GM21423 (cell line): ENCODE results near the gene VEGFC.

Source experiments
- ATAC-seq: cut with Tn5 transposase; IDR thresholded peaks from one replicate; pipeline ENCODE4 v1.9.1; 2021; ENCODE audit warnings: mild to moderate bottlenecking, moderate library complexity; ENCODE audit not compliant: unreplicated experiment

The VEGFC gene

DNA sequence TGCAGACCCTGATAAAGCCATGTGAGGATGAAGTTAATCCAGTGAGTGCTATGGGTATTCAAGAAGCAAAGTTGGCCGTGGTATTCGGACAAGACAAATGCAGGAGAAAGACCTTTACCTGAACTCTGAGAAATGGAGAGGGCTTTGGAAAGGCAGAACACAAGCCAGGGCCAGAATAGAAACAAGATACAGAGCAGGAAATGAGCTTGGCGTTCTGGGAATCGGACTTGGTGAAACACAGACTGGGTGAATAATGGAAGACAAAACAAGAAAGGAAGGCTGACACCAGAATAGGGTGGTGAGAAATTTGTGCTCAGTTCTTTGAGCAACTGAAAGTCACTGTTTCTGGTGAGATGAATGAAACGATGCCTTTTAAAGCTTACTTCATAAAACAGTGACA lies 83.3 kb downstream of the VEGFC start:
- ATAC-seq = no peak

DNA sequence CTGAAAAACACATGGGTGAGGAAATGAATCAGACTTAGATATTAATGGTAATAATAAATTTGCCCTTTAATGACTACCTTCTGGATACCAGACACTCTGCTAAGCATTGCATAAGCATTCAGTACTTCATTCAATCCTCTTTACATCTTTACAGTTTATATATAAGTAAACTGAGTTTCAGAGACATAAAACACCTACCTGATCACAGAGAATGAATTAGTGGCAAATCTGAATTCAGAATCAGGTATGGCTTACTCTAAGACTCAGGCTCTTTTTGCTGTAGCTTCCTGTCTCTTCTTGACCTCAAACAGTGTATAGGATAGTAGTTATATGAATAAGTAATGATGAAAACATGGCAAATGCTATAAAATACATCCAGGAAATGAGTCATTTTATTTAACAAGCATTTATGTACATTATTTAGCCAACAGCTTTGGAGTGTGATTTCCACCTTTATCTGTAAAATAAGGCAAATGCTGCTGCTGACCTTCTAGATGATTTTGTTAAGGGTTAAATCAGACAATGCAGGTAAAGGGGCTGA lies 83.9 kb downstream of the VEGFC start:
- no peak for ATAC-seq

DNA sequence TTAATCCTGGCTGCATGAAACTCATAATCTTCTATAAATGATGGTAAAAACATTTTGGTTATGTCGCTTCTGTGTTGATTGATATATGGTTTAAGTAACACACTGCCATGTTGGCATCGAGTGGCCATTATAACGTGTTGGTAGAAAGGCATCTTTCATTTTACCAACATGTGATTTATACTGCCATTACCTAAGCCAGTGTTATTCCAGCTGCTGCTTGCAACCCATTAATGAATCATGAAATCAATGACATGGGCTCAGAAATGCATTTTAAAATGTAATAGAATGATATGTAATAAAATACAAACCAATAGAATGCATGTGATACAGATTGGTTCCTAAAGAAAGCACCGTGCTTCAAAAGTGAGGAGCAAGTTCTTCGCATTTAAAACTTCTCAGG lies 102.0 kb downstream of the VEGFC start:
- ATAC-seq = no peak

DNA sequence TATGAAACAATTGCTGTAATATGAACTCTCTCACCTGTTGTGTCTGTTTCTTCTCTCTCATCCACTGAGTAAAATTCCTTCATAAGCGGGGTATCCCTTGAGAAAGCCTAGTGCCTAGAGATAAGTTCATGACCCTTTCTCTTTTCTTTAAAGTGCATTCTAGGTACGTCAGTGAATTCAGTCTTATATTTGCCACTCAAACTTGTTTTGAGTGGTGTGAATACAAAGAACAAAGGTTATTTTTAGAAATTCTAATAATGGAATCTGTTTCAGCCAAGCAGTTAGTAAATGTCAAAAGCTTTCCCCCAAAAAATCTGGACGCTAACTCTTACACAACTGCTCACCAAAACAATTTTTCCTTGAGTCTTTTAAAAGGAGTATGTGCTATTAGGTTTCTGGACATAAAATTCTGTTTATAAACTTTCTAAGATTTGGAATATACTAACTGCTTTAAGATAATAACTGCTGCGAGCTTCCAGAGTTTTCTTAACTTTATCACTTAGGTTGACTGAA lies 112.0 kb downstream of the VEGFC start:
- ATAC-seq = no peak

DNA sequence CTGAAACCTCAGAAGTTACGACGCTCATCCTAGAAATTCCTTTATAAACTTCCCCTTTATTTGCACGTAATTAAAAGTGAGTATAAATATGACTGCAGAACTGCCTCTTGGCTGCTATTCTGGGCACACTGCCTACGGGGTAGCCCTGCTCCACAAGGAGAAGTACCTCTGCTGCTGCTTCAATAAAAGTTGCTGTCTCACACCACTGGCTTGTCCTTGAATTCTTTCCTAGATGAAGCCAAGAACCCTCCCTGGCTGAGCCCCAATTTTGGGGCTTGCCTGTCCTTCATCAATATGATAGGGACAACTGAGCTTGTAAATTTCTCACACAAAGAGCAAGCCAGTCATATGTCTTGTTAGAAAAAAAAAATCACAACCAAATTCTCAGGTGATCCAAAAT lies 115.8 kb downstream of the VEGFC start:
- no peak for ATAC-seq

DNA sequence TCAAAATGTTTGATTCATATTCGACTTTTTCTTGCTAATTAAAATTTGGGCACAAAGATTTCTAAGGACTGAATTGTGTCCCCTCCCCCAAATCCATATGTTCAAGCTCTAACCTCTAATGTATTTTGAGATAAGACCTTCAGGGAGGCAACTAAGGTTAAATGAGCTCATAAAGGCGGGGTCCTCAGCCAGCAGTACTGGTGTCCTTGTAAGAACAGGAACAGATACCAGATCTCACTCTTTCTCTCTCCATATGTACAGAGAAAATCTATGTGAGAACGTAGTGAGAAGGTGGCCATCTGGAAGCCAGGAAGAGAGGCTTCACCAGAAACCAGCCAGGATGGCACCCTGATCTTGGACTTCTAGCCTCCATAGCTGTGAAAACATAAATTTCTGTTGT lies 116.9 kb downstream of the VEGFC start:
- no peak for ATAC-seq

DNA sequence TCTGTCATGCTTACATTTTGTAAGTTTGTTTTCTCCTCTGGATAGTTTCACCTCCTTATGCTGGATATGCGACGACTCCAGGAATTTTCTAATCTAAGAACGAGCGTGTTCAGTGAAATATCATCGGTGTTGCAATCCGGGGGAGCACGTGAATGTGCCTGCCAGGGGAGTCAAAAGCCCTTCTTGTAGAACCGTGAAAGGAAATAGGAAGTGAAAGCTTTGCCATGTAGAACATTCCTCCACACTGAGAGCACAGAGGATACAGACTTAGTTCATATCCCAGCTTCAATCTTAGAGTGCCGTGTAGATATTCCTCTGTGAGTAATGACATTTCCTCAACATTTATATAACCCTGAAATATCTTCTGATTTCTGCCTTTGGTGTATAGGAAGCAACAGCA lies 121.2 kb downstream of the VEGFC start:
- ATAC-seq = no peak

DNA sequence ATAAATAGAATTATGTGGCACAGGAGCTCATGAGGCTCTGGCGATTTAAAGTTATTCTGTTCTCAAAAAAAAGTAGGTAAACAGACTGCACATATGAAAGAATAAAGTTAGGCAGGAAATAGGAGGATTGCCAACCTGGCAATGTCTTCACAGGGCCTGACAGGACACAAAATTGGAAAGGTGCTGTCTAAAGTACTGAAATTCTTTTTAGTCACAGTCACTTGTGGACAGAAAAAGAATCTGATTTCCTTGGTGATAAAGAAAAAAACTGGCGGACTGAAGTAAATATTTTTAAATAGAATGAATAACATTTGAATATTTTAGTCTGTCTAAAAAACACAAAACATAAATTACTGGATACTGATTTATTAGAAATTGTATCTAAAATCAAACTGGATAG lies 124.4 kb downstream of the VEGFC start:
- ATAC-seq = no peak

DNA sequence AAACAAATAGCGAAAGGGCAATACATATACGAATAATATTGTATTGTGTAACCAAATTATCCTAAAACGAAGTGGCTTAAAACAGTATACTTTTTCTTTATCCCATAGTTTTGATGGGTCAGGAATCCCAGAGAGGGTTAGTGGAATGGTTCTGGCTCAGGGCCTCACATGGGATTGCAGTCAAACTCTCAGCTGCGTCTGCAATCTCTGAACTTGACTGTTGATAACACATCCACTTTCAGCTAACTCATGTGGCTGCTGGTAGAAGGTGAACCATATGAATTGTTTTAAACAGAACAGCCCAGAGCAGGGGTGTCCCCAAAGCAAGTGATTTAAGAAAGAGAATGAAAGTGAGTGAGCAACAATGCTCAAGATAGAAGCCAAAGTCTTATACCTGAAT lies 127.8 kb downstream of the VEGFC start:
- no peak for ATAC-seq

DNA sequence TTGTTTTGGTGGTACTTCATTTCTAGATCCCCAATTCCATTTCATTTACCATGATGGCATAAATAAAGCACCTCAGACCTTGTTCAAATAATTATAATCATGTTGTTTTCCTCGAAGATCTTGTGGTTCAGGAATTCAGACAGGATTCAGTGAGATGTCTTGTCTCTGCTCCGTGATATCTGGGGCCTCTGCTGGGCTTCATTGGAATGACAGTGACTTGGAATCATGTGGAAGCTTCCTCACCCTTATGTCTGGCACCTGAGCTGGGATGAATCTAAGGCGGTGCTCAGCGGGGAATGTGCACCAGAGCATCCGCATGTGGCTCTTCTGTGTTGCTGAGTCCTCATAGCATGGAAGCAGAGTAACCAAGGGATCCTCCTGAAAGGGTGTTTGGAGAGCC lies 132.2 kb downstream of the VEGFC start:
- ATAC-seq = no peak

DNA sequence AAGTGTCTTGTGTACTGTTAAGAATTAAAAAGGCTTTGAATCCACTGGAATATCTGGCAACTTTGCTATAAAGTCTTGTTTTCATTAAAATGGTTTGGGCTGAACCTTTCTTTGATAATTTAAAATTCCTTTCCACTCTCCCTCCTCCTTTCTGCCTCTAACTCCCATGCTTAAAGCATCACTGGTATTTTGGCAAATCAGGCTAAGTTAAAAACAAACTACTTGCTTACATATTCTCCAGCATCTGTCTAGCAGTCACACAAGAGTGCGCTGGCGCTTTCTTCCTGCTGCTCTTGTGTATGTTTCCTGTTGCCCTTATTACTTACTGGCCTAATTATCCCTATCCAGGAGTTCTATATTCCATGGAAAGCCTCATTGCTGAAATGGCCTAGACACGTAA lies 136.6 kb downstream of the VEGFC start:
- no peak for ATAC-seq

DNA sequence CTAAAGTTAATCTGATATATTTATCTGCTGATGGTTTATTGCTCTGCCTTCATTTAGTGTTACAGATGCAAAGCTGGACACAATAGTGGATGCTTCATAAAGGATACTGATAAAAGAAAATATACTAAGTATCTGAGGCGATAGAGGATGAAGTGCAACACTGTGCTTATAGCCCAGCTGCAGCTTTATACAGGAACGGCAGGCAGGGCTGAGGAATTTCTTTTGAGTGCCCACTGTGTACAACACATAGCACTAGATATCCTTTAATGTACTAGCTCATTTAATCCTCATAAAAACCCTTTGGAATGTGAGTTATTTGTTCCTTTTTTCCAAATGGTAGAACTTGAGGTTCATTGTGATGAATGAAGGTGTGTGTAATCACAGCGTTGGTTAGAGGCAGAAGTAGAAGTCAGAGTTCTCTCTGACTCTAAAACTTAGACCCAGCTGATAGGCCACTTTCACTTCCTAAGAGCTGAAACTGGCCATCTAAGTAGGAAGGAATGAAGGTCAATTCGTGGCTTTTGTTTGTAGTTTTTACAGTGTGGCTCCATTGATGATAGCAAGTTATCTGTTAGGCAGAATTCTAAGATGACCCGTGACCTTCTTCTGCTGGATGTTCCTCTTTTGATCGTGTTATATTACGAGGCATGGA lies 138.0 kb downstream of the VEGFC start:
- ATAC-seq = no peak

DNA sequence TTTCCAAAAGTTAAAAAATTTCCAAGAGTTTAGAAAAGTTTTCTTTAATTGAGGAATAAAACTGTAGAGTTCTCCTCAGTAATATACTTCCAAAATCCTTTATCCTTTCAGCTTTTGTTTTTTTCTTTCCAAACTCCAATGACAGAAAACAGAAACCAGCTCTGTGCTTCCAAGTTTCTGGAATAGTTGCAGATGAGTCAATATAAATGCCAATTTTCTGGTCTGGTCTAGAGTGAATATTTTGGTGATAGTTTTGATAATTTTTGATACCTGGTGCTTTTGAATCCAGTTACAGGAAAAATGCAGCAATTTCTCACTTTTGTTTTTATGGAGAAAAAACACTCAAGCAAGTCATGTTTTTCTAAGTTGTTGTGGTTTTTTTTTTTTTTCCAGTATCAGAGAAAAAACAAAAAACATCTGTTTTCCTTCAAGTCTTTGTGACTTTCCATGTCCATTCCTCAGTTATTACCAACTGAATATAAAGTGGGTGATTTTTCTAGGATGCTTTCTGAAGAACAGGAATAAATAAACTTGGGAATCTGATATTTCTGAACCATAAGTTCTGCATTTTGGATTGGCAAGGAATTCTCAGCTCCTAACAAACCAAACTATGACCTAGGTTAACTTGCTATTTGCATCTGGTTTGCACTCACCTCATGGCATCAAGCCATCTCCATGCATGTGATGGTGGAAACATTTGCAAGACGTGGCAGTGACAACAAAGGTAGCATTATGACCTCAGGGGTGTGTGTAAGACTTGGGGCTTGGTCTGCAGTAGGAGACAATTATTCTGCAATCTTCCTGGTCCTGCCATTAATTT lies 139.1 kb downstream of the VEGFC start:
- ATAC-seq = no peak

DNA sequence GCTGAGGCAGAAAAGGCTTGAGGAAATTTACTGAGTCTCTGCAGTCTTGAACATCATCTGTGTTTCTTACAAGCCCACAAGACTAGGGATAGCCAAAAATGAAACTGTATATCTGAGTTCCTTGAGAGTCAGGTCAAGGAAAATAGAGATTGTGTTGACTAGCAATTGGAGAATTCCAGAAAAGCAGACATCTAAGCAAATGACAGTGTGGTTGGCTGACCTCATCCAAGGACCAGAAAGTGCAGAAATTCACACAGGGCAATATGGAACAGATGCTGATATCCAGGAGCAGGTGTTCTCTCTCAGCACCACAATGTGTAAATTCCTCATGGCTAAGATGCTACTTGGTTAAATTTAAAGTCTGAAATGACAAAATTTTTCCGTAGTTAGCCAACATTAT lies 146.4 kb downstream of the VEGFC start:
- no peak for ATAC-seq

DNA sequence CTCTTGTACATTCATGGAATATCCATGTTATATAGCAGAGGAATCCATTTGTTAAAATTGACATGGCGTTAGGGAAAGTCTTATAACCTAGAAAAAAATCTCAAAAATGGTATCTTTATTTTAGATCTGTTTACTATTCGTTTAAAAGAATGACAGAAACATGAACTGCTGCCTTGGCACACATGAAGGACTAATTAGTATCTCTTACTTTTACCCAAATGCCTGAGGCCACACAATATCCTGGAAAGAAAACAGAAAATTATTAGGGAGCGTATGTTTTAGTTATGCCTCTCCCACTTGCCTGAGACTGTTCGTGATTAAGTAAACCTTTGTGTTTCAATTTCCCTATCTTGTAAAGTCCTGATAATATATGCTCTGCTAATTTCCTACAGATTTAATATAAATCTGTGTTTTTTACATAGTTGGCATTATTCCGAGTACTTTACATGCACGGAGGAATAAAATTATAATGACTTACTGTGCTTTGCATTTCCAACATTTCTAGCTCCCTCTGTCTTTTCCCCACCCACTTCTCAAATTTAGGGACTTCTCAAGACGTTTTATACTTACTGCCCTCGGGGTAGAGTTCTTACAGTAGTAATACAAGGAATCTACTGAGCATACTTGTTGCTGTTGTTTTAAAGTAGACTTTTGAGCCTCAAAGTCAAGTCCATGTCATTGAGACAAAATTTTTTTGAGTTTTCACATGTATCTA lies 147.3 kb downstream of the VEGFC start:
- no peak for ATAC-seq

DNA sequence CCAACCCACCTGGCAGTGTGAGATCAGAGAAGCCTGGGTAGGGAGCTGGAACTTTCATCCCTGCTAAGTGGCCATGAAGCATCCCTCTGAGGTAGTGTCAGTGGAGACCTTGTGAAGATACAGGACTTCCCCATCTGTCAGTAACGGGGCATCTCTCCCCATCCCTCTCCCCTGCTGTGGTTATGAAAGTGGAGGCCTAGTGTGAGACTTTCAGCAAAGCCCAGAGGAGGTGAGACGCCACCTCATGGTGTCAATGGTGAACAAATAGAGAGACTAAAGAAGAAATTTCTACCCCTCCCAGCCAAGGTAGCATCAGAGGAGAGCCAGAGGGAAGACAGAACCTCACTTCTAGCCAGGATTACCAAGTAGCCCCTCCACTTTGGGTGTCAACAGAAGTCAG lies 150.2 kb downstream of the VEGFC start:
- peak; percentile 62 for ATAC-seq

DNA sequence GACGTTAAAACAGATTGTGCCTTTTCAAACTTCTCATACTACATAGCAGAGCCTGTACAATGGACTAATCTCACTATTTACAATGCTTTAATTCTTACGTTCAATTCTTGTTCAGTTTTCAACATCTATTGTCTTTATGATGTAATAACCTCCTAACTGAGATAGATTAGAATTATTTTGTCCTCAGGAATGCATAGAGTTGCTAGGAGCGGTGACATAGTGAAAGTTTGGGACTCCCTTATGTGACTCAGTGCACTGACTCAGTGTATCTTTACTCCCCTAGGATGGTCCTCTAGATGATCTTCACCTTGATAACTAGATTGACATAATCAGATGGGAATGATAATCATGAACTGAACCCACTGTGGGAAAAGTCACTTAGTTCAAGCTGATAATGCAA lies 151.5 kb downstream of the VEGFC start:
- ATAC-seq = no peak

DNA sequence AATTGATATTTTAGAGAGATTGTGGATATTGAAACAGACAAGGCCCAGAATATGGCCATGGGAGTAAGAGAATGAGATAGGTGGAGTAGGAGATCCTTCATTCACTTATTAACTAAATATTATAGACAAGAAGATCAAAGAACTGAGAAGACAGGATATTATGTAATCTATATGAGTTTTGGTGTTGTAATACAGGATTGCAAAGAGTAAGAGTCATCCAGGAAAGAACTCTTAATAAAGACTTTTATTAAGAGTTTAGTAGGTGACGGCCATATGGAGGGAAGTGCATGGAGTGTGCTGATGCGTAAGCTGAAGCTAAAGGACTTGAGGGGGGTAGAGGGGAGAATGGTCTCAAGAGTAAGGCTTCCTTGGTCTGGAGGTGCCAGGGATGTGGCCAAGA lies 153.7 kb downstream of the VEGFC start:
- ATAC-seq = no peak

DNA sequence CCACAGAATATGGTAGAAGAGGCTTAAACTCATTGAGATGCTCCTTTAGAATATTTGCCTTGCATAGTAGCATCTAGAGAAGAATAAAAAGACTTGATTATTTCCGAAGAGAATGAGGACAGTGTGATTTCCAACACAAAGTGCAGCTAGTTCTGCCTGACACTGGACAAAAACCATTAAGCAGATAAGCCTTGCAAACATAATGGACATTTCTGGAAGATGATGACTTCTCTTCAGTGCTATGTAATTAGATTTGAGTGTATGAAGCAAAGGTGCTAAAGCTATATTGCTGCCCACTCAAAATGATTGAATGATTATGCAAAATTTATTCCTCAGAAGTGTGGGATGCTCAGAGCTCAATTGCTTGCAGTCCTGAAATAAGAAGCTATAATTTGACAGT lies 156.4 kb downstream of the VEGFC start:
- no peak for ATAC-seq

DNA sequence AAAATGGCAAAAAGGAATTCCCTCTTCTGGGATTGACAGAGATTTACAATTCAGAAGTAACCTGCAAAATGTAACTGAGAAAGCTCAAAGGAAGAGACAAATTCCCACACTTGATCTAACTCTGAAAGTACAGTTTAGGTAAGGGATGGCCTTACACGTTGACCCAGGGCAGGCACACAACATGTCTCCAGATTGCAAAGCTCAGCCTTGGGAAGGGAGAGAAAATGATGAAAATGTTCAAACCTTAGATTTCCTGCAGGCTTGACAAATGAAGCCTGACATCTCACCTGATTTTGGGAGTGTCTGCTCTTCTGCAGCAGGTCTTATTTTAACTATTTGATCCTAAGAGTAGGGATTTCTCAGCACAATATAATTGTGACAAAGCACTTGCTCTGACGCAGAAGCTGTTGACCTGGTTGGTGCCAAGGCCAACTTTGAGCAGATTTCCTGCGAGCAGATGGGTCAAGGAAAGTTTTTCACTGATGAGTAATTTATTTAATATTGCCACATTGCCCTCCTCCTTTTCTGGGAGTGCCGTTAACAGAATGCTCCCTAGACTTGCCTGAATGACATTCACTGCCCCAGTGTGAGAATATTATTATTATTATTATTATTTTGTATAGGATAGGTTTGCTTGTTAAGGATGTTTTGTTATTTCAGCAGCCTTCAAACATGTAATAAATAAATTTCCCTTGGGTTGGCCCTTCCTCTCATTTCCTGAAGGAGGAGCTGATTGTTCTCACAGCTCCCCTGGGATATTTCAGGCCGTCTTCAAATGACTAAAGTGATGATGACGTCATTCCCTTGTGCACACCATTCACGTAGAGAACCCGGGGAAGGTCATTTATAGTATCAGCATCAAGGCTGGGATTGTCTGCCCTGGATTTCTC lies 157.1 kb downstream of the VEGFC start:
- ATAC-seq = no peak
